Stimulated activated CD8-positive, alpha-beta memory T cell treated with anti-CD3 and anti-CD28 coated beads, Interleukin-15, amount 100 ng/mL, for 48 hours (primary cell): ENCODE measurements around the gene POLK.
"Not testable (repeated sequence)": the region's sequence is repeated elsewhere in the genome, so short reads cannot be mapped to it uniquely, and the experiment has no call there.

ENCODE experiments used
- DNase-seq, 2 donors: peaks; one replicate each; pipeline ENCODE4 v3.0.0-alpha.2; 2020; ENCODE audit warnings: low read depth in 2 of 2

Gene POLK

GRCh38 chr5:75610201-75610600, 98.5 kb downstream of the POLK start:
- no peak for DNase-seq

- DNase-seq = not testable (repeated sequence)
Observed at GRCh38 chr5:75610859-75611310, 99.2 kb downstream of the POLK start.

GRCh38 chr5:75611311-75612225, 99.9 kb downstream of the POLK start, which contains the start of gene ANKDD1B:
Gene ANKDD1B (plus strand): TSS chr5:75611453. CDS start chr5:75611635, 182 bp downstream.
- no peak for DNase-seq

DNA sequence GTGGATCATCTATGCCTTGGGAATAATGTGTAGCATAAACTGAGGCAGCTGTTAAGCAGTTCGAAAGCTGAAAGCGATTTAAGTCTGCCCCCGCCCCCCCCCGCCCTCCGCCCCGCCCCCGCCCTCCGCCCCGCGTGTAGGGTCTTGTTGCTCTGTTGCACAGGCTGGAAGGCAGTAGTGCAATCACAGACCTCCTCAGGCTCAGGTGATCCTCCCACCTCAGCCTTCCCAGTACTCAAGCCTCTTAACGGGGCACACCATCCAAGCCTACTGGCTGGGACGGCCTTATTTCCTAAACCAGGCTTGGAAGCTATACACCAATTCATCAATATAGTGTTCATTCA, 100.5 kb downstream of the POLK start:
- no peak for DNase-seq

DNA sequence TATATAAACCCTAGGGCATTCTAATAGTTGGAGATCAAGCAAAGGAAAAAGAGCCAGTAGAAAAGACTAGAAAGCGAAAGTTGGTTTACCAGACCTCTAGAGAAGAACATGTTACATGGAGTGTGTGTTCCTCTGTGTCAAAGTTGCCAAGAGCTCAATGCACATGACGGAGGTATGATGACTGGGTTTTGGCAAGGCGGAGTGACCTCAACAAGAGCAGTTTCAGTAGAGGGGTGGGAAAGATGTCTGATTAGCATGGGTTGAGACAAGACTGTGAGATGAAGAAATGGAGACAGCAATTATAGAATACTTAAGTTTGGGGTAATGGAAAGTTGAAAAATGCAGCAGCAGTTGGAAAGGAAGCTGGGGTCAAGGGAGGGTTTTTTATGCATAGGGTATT, 101.2 kb downstream of the POLK start:
- no peak for DNase-seq

- DNase-seq = no peak
Observed at GRCh38 chr5:75614176-75614575, 102.5 kb downstream of the POLK start.

DNA sequence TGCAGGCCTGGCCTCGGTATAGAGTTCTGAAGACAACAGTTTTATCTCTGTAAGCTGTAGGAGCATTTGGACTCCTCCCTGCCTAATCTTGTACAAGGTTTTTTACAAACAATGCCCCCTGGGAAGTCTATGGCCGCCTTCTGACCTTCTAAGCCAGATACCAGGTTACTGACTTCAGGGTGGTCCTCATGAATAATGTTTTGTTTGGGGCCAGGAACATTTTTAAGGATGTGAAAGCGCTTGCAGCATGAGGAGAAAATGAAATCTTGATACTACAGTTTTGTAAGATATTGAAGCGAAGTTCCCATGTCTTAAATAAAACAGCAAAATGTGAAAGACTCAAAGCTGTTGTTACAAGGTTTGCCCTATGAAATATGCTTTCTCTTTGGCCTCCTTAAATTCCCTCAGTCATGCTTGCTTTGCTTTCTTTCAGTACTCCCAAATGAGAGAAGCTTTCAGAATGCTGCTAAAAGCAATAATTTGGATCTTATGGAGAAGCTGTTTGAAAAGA, 104.7 kb downstream of the POLK start:
- DNase-seq = no peak

- no peak for DNase-seq
Observed at GRCh38 chr5:75616971-75617621, 105.4 kb downstream of the POLK start.

DNA sequence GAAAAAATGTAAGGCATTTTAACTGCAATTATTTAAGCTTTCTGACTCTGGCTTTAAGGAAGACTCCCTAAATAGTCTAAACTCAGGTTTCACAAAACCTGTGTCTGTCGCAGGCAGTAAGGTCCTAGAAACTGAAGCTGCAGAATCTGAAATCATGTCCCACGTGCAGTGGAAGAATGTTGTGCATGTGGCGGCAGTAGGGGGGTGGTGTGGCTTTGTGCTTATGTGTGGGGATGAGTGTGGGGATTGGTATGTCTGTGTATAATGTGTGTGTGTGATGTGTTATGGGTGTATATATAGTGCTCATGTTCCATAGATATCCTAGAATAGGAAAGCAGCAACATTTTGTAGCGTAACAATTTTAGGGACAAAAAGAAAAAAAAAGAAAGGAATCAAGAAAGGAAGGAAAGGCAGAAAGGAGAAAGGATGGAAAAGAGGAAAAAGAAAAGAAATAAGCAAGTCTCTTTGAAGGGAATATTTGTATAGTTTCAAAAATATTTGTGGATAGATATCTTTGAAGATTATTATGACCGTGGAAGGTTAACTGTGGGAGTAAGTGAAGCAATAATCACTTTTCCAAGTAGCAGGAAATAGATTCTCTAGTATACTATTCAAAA, 106.2 kb downstream of the POLK start:
- no peak for DNase-seq

DNA sequence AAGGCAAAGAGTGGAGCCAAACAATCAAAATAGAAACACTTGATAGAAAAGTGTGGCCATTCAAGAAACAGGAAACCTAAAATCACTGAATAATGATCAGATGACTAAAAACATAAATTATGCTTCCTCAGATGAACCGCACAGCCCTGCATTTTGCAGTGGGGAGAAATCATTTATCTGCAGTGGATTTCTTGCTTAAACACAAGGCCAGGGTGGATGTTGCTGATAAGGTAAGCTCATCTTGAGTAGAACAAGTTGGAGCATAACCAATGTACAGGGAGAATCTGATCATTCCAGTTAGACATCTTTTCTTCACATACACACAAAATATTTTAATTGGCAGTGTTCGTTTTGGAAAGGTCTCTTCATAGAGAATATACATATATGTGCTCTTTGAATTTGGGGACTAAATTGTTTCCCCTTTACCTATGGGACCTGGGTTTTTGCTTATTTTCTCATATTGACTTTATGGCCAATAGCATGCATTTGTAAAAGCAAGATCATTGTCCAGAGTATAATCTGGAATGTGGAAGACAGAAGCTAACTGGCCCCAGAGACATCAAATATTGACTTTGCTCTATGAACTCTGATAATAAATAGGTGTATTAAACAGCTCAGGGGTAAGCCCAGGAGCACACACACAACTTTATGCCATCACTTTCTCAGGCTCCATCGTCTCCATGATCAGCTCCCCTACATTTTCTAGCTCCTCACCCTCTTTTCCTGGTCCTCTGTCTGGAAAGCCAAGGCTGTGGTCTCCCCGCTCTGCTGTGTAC, 108.7 kb downstream of the POLK start:
- no peak for DNase-seq

DNA sequence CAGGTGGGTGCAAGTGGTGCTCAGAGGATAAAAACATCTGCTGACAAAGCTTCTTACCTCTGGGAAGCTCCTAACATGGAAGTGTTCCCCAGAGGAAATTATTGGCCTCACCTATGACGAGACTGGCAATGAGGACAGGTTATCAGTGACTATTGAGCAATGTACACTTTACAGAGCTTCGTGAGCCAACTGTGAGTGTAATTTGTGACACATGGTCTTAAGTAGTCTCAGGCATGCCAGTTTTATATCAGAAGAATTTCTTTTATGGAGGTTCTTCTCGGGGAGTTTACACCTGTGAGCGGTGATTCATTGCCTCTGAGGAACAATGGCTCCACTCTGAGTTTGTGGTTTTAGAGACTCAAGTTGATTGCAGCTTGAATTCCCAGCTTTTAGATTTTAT, 110.9 kb downstream of the POLK start:
- no peak for DNase-seq

- no peak for DNase-seq
Observed at GRCh38 chr5:75623846-75624245, 112.2 kb downstream of the POLK start.

DNA sequence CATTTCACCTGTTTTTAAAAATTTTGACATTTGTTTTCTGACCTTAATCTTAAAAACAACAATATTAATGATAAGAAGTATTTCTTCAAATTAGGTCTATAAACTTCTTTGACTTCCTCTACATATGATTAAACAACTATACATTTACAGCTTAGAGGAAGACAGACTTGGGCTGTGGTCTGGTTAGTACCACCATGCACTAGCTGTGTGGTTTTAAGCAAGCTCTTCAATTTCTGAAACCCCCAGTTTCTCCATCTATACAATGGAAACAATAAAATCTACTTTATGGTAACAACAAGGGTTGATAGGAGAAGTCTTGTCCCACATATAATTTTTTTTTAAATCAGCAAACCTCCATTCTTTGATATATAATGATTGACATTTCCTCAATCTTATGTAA, 115.3 kb downstream of the POLK start:
- DNase-seq = no peak

DNA sequence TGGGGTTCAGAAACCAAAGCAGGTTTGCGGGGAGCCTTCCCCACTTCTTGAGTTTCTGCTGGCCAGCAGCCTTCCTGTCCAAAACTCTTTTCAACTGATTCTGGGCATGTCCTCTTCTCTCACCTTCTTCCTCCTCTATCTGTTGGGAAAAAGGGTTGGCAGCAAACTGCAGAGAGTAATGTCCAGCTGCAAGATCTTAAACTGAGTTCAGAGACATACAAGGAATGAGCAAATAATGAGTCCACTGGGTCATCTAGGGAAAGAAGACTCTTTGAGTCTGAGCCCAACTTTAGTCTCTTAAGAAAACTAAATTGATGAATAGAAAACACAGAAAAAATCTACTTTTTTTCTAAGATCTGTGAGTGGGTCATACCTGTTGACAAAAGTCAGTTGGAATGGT, 116.1 kb downstream of the POLK start:
- DNase-seq = no peak

- no peak for DNase-seq
Observed at GRCh38 chr5:75630875-75631274, 119.2 kb downstream of the POLK start.

DNA sequence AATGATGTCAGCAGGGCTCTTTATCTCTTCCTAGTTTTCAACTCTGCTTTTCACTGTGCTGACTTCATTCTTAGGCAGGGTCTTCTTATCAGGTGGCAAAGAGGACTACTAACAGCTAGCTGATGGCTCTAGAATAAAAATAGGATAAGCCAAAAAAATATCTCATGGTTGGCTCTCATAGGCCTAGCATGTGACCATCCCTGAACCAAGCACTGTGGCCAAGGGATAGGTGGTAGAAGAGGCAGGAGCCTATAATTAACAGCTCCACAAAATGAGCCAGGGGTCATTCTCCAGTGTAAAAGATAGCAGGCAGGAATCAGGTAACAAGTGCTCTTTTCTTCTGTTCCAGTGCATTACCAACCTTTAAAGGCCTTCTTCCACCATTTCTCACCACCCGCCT, 120.6 kb downstream of the POLK start:
- no peak for DNase-seq

GRCh38 chr5:75637949-75638348, 126.3 kb downstream of the POLK start:
- no peak for DNase-seq

GRCh38 chr5:75639535-75640311, 128.0 kb downstream of the POLK start:
- no peak for DNase-seq

DNA sequence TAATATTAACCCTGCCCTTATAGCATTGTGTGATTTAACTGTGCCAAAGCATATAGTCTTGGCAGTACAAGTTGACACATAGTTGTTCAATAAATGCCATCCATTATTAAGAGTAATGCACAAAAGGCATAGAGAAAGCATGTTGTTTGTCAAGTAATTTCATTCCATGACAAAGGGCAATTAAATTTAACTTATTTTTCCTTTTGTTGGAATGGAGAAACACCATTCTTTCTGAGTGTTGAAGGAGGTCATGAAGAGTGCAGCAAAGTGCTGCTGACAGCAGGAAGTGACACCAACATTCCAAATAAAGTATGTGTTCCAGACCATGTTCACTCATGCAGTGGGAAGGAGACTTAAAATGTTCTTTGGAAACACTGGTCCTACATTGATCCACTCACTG, 128.7 kb downstream of the POLK start:
- DNase-seq = no peak

- no peak for DNase-seq
Observed at GRCh38 chr5:75640826-75641225, 129.1 kb downstream of the POLK start.

- DNase-seq = no peak
Observed at GRCh38 chr5:75648712-75649111, 137.0 kb downstream of the POLK start.
